ENCODE measurements around the gene RGS9.
"Not testable (repeated sequence)": the region's sequence is repeated elsewhere in the genome, so short reads cannot be mapped to it uniquely, and the experiment has no call there.

Gene RGS9

GRCh38 chr17:65198653-65199382 is 61.6 kb downstream of the RGS9 start:
- TF ChIP-seq, protein P1, sequence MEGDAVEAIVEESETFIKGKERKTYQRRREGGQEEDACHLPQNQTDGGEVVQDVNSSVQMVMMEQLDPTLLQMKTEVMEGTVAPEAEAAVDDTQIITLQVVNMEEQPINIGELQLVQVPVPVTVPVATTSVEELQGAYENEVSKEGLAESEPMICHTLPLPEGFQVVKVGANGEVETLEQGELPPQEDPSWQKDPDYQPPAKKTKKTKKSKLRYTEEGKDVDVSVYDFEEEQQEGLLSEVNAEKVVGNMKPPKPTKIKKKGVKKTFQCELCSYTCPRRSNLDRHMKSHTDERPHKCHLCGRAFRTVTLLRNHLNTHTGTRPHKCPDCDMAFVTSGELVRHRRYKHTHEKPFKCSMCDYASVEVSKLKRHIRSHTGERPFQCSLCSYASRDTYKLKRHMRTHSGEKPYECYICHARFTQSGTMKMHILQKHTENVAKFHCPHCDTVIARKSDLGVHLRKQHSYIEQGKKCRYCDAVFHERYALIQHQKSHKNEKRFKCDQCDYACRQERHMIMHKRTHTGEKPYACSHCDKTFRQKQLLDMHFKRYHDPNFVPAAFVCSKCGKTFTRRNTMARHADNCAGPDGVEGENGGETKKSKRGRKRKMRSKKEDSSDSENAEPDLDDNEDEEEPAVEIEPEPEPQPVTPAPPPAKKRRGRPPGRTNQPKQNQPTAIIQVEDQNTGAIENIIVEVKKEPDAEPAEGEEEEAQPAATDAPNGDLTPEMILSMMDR (conservative IDR thresholded peaks at IDR 0.05; ENCODE audit: low read depth, low read length): peak; percentile 71
- no peak for DNase-seq (ENCODE audit: low read depth)
- no peak overlapping the region for H3K4me3 ChIP-seq (ENCODE audit: low read length)

- no peak for DNase-seq (ENCODE audit: low read depth)
- TF ChIP-seq, protein P1 (conservative IDR thresholded peaks at IDR 0.05; ENCODE audit: low read depth, low read length): no peak
Observed at GRCh38 chr17:65201331-65201730, 64.2 kb downstream of the RGS9 start.

DNA sequence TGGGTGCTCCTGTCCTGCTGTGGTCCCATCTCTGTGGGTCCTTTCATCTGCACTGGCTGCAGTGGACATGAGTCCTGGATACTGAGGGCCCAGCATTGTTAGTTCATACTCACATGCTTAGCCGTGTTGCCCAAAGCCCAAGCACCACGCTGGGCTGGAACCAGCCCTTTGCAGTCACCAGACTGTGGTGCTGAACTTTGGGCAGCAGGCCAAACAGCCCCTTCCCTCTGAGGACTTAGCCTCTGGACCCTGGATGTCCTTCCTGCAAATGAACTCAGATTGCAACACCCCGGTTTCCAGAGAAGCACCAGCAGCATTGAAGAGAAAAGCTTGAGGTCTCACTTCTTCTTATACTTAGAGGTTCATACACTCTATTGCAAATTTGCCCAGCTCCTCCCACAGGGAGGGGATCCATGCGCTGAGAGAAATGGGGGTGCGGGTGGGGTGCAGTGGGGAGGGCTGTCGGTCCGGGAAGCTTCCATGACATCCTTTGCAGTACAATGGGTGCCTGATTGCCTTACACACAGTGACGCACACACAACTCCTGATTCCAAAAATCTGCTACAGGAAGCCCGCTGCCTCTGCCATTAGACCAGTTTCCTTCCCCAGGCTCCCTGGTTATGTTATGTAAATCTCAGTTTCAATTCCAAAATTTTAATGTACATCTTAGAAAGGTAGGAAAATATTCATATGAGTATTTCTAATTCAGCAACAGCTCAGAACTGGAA is 65.8 kb downstream of the RGS9 start:
- no peak overlapping the region for H3K4me3 ChIP-seq (ENCODE audit: low read length)
- no peak for DNase-seq (ENCODE audit: low read depth)
- TF ChIP-seq, protein P1 (conservative IDR thresholded peaks at IDR 0.05; ENCODE audit: low read depth, low read length): no peak

More at GRCh38 chr17:65201331-65201730, 64.2 kb downstream of the RGS9 start:
- no peak overlapping the region for H3K4me3 ChIP-seq (ENCODE audit: low read length)

- H3K4me3 ChIP-seq (ENCODE audit: low read length): no peak overlapping the region
- no peak for DNase-seq (ENCODE audit: low read depth)
- TF ChIP-seq, protein P1 (conservative IDR thresholded peaks at IDR 0.05; ENCODE audit: low read depth, low read length): no peak
Observed at GRCh38 chr17:65204001-65204400, 66.8 kb downstream of the RGS9 start.

DNA sequence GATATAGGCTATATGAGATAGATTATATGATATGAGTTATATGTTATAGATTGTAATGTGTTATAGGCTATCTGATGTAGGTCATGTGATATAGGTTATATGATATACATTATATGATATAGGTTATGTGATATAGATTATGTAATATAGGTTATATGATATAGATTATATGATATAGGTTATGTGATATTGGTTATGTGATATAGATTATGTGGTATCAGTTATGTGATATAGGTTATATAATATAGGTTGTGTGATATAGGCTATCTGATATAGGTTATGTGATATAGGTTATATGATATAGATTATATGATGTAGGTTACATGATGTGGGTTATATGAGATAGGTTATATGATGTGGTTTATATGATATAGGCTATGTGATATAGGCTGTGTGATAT is 68.5 kb downstream of the RGS9 start:
- TF ChIP-seq, protein P1 (conservative IDR thresholded peaks at IDR 0.05; ENCODE audit: low read depth, low read length): no peak
- DNase-seq (ENCODE audit: low read depth): no peak
- no peak overlapping the region for H3K4me3 ChIP-seq (ENCODE audit: low read length)

DNA sequence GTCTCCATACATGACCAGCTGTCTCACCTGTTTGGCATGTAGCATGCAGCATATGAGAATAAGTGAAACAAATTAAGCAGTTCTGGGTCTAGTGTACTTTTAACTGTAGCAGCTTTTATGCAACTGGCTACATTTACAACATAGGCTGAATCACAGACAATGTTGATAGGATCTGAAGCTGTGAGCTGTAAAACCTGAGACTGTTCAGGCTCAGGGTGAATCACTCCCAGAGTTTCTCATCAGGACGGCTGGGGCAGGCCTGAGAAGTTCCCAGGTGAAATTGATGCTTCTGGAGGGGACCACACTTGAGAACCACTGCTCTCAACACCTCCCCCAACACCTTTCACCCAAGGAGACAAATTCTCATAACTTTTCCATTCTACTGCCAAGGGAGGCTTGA is 70.3 kb downstream of the RGS9 start:
- not testable (repeated sequence) for DNase-seq (ENCODE audit: low read depth); H3K4me3 ChIP-seq (ENCODE audit: low read length)

DNA sequence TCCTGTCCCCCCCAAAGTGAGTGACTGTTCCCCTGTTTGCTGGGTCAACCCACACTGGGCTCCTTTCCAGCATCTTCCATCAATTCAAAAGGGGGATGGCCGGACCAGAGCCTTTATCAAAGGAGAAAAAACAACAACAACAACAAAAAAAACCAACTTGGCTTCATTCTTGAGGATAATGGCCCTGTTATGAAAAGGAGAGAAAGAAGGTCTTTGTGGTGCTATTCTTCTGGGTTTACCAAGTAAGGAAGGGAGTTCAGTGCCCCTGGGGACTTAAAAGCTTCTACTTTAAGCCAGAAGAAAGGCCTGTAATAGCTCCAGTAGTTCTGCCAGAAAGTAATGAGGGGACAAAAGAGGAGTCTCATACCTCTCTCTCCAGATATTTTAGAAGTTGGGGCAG is 71.5 kb downstream of the RGS9 start:
- TF ChIP-seq, protein P1 (conservative IDR thresholded peaks at IDR 0.05; ENCODE audit: low read depth, low read length): no peak
- DNase-seq (ENCODE audit: low read depth): no peak
- no peak overlapping the region for H3K4me3 ChIP-seq (ENCODE audit: low read length)
